ENCODE data around the gene USP24.

USP24 gene

DNA sequence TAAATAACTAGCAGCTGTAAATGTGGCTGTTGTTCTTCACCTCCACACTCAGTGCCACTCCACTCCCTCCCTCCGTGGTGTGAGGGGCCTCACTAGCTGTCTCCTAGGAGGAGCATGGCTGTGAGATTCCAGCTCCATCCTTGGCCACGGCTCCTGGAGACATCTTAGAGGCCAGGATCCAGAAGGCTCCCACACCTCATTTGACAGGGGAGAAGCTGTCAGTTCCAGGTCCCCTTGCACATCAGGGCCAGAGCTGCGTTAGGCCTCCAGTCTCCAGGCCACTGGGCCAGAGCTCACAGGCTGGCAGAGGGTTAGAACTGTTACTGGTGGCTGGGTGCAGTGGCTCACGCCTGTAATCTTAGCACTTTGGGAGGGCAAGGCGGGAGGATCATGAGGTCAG is 160.8 kb downstream of the USP24 start:
- DNase-seq (ENCODE audit: low read depth), result no peak

DNA sequence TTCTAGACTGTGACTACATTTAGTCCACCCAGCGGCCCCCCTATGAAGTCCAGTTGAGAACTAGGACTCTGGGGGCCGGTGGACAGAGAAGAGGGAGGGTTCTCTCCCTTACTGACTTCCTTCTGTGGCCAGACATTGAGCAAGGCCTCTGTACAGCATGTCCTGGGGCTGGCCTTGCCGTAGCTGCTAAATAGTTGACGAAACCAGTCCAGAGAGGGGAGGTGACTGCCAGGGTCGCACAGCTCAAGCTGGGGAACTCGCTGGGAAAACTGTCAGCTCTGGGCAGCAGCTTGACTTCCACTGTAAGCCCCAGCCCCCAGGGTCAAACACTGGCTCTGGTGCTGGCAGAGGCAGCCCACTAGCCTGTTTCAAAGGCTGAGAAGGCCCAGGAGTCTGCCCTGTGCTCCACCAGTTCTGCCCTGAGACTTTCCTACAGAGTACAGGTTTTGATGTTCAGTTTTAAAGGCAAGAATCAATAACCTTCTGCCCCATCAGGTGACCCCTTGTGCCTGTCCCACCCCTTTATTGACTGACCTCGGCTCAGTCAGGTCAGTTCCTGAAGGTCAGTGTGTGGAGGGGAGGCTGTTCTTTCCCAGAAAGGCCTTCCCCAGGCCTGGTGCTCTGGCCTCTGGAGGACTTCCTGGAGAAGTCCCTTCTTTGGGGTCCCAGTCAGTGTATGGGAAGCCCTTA is 161.8 kb downstream of the USP24 start:
- no peak for DNase-seq (ENCODE audit: low read depth)

DNA sequence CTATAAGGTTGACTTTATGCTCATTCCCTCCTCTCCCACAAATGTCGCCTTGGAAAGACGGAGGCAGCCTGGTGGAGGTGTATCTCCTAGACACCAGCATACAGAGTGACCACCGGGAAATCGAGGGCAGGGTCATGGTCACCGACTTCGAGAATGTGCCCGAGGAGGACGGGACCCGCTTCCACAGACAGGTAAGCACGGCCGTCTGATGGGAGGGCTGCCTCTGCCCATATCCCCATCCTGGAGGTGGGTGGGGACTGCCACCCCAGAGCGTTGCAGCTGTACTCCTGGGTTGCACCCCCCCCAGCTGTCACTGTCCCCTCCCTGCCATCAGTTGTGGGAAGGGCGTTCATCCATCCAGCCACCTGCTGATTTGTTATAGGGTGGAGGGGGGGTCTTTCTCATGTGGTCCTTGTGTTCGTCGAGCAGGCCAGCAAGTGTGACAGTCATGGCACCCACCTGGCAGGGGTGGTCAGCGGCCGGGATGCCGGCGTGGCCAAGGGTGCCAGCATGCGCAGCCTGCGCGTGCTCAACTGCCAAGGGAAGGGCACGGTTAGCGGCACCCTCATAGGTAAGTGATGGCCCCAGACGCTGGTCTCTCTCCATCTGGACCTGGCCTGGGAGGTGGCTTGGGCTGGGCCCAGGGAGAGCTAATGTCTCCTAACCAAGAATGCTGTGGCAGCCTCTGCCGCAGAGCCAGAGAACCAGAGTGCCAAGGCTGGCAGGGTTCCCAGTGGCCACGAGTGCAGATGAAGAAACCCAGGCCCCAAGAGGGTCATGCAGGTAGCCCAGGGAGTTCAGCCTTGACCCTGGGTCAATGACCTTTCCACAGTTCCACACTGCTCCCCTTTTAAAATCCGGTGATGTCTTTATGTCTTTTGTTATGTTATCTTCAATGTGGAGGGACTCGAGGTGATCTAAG is 162.7 kb downstream of the USP24 start:
- DNase-seq (ENCODE audit: low read depth), result no peak

DNA sequence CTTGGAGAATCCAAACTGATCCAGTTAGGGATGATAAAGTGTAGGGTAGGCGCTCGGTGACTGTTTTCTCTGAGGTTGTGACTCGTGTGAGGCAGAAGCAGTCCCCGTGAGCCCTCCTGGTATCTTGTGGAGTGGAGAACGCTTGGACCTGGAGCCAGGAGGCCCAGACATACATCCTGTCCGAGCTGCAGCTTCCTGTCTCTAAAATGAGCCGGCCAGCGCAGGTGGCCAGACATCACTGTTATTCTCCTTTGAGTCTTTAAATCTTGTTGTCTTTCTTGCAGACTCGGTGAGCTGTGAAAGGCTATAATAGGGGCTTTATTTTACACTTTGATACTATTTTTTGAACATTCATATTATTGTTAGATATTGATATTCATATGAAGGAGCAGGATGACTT is 163.5 kb downstream of the USP24 start:
- DNase-seq (ENCODE audit: low read depth), result no peak

DNA sequence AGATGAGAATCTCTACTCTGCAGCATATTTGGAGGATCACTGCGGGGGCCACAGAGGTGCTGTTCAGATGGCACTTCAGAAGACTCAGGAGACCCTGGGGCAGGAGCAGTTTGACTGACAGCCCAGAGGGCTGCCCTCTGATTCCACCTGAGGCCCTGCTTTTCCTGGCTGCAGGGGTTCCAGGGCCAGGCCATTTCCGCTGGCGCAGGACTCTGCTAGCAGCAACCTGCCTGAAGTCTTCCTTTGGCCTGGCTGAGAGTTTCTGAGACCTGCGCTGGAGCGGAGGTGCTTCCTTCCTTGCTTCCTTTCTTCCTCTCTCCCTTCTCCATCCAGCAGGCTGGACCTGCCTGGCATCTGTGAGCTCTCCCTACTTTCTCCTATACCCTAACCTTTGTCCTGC is 164.0 kb downstream of the USP24 start:
- no peak for DNase-seq (ENCODE audit: low read depth)

DNA sequence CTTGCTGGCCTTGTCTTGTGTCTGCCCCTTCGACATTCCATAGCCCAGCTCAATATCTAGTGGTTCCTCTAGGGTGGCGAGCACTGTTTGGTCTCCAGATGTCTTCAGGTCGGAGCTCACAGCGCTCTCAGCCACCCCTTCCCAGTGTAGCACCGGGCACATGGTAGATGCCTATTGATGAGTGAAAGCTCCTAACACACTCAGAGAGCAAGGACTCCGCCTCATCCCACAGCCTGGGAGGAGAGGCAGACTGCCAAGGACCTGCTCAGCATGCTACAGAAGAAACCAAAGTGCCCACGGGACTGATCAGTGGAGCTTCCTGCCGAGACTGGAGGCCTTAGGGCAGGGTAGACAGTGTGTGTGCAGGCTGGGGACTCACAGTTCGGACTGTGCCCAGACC is 164.9 kb downstream of the USP24 start:
- no peak for DNase-seq (ENCODE audit: low read depth)

DNA sequence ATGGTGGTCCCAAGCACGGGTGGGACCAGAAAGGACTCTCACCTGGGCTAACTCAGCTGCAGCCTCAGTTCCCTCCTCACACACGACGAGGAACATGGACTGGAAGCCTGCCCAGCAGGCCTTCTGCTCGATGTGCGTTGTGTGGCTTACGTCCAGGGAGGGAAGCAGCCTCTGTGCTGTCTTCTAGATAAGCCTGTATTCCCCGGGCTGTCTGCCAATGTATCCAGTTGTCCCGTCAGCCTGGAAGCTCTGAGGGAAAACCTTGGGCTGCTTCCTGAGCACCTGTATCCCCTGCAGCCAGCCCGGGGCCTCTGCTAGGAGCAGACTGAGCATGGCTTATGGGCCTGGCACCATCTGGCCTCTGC is 165.3 kb downstream of the USP24 start:
- DNase-seq (ENCODE audit: low read depth), result no peak

DNA sequence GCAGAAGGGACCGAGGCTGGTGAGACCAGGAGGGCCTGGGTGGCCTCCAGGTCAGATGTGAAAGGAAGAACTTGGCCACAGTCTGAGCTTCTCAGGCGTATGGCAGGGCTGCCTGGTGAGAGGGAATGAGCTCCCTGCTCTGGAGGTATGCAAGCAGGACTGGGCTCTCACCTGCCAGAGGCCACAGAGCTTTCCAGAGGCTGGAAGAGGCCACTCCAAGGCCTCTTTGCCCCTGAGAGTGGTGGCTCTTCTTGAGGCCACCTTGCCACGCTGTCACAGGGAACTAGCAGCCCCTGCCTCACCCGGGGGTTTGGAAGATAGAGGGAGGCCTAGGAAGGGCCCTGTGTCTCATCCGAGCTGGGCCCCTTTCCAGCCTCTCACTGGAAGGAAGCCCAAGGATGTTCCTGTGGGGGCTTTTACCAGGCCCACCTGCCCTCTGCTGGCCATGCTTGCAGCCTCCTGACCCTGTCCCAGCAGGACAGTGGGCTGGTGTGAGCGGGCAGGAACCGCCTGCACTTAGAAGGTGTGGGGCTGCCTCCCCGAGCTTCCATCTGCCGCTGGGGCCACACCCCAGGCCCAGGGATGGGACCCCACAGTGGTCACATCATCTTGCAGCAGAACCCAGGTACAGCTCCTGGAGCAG is 165.8 kb downstream of the USP24 start:
- DNase-seq (ENCODE audit: low read depth), result no peak

DNA sequence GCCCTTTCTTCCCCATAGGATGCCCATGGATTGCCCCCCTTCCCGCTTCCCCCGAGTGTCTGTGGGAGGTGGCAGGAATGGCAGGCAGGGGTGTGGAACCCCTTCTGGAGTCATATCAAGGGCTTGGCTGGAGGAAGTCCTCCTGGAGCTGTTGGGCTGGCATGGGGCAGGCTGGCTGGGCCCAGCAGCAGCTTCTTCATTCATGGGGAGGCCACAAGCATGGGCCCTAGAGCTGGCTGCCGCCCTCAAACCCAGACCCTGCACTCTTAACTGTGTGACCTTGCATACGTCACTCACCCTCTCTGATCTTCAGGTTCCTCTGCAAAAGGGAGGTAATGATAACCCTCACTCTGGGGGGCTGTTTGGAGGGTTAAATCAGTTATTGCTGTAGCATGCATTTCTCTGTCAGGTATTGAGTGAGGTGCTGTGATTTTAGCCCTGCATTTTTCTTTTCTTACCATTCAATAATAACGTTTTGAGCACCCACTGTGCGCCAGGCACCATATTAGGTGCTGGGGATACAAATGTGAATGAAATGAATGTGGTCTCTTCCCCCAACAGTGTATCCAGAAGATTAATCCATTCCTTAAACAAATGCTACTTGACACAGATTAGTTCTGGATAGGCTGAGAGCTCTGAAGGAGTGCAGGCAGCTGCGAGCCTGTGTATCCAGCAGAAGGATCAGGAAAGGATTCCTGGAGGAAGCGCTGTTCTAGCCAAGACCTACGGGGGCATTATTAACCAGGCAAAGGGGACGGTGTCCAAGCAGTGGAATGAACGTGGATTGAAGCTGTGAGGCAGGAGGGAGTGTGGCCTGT is 166.5 kb downstream of the USP24 start:
- no peak for DNase-seq (ENCODE audit: low read depth)

DNA sequence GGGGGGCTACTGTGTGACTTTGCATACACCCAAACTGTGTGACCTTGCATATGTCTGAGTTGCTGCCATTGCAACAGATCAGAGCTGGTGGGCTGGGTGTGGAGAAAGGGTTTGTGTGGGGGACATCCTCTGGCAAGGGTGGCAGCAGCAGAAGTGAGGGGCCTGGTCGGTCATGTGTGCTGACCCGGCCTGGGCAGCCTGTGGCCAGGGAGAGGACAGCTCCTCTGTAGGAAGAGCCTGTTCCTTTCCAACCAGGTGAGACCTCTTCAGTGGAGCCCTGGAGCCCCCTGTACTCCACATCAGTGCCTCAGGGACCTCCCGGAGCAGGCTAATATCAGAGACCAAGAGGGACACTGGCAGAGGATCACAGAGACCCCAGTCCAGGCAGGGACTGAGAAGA is 167.6 kb downstream of the USP24 start:
- no peak for DNase-seq (ENCODE audit: low read depth)

DNA sequence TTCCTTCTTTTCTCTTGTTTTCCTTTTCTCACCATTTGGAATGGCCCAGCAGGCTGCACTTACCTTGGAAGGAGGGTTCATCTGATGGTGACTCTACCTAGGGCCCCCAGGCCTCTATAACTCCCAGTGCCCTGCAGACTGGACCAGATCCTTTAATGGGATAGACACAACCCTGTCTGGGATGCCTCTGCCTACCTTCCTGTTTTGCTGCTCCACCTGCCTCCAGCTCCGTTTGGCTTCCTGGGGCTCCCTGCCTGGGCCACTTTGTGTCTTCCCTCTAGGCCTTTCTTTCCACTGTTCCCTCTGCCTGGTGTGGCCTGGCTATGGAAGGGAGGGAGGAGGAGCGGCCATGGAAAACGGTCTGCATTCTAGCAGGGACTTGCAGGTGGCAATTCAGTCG is 168.3 kb downstream of the USP24 start:
- DNase-seq (ENCODE audit: low read depth), result no peak

DNA sequence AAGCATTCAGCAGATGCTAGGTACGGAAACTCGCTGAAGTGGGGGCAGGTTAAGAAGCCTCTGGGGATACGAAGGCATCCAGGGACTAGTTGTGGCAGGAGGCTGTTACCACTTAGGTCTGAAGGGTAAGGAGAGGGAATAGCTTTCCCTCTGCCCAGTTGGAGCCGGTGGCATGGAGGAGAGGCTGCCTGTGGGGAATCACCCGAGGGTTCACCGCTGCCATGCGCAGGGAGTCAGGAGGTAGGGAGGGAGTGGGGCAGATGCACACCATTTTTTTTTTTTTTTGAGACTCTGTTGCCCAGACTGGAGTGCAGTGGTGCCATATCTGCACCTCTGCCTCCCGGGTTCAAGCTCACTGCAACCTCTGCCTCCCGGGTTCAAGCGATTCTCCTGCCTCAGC is 169.7 kb downstream of the USP24 start:
- no peak for DNase-seq (ENCODE audit: low read depth)

DNA sequence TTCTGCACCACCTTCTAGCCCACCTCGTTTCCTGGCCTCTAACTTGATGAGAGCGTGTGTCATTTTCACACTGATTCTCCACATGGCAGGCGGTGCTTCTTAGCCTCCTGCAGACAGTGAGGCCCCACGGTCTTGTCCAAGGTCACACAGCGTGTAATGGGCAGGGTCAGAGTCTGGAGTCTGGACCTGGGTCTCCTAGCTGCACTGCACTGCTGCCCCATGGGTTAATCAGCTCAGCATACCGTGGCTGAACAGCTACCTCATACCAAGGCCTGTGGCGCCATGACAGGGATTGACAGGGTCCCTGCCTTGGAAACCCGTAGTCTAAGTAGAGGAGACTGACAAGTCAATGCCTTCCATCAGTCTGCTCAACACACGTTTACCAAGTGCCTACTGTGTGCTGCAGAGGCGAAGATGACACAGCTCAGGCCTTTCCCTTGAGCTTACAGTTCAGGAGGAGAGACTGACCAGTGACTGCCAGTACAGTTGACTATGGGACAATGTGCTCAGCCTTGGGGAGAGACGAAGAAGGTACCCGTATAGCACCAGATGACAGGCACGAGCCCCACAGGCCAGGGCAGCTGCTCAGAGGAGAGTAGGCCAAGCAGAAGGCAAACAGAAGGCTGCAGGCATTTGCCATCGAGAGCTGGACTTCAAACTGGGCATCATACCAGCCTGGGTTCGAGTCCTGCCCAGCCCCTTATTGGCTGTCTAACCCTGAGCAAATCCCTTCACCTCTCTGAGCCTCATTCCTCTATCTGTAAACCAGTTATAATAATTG is 170.4 kb downstream of the USP24 start:
- no peak for DNase-seq (ENCODE audit: low read depth)

DNA sequence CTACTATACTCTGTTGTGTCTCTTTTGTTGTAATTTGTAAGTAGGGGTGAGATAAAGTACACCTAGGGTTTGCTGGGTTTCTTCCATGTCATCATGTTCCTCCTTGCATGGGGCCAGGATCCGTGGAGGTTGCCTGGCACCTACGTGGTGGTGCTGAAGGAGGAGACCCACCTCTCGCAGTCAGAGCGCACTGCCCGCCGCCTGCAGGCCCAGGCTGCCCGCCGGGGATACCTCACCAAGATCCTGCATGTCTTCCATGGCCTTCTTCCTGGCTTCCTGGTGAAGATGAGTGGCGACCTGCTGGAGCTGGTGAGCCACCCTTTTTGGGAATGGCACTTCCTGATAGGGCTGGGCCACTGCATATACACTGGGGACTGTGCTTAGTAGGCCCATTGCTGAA is 171.4 kb downstream of the USP24 start:
- no peak for DNase-seq (ENCODE audit: low read depth)

DNA sequence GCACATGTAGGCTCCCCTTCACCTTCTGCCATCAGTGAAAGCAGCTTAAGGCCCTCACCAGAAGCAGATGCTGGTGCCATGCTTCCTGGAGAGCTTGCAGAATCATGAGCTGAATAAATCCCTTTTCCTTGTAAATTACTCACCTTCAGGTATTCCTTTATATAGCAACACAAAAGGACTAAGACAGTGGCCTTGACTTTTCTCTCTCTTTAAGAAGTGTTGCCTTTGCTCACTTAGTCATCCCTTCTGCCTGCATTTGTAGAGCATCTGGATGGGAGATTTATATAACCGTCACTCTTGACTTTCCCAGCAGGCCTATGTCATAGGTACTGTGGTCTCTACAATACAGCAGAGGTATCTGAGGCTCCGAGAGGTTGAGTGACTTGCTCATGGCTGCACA is 172.2 kb downstream of the USP24 start:
- no peak for DNase-seq (ENCODE audit: low read depth)

DNA sequence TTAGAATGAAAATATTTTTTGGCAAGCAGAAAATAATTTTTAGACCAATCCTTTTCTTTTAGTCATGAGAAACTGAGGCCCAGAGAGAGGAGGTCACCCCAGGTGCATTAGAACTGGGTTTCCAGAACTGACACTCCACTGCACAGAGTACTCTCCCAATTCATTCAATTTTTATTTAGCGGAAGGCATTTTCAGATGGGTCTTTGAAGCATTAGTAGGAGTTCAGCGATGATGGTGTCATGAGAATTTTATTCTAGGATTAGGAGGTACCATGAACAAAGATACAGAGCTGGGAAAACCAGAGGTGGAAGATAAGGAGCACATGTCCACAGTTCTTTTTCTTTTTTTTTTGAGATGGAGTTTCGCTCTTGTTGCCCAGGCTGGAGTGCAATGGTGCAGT is 173.6 kb downstream of the USP24 start:
- DNase-seq (ENCODE audit: low read depth), result no peak

DNA sequence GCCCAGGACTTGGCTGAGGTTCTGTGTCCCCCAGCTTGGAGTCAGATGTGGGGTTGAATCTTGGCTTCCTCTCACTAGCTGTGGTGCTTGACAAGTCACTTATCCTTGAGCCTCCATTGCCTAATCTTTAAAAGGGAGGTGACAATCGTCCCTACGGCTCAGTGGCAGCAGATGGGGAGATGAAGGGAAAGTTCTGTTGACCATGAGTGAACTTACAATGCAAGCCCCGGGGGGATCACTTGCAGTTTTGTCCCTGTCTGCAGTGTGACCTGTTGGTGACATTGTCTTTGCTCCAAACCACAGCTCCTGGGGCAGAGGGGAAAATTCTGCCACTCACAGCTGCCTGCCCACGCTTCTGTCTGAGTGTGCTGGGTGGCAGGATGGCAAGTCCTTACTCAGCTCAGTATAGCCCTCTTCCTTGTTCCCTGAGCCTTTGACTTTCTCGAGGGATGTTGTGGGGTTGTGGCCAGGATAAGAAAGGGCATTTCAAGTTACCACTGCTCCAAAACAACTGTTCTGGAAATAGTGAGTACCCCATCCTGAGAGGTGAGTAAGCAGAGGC is 174.2 kb downstream of the USP24 start:
- DNase-seq (ENCODE audit: low read depth), result no peak

DNA sequence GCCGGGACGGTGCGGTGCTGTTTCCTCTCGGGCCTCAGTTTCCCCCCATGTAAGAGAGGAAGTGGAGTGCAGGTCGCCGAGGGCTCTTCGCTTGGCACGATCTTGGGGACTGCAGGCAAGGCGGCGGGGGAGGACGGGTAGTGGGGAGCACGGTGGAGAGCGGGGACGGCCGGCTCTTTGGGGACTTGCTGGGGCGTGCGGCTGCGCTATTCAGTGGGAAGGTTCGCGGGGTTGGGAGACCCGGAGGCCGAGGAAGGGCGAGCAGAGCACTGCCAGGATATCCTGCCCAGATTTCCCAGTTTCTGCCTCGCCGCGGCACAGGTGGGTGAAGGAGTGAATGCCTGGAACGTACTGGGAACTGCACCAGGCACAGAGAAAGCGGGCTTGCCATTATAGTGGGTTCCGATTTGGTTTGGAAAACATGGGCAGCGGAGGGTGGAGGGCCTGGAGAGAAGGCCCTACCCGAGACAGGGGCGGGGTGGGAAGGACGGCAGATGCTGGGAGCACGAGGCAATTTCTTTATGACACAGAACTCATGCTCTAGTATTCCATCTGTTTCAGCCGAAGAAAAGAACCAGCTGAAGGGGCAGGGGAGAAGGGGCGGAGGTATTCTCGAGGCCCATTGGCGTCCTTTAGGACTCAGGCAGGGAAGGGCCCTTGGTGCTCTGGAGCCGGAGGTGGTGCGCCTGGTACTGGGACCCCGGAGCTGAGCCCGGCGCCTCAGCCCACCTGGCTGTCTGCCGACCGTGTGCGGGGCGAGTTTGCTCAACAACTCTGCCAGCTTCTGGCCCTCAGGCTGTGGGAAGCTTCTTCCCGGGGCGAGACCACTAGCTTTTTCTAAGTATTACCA is 174.9 kb downstream of the USP24 start:
- no peak for DNase-seq (ENCODE audit: low read depth)

DNA sequence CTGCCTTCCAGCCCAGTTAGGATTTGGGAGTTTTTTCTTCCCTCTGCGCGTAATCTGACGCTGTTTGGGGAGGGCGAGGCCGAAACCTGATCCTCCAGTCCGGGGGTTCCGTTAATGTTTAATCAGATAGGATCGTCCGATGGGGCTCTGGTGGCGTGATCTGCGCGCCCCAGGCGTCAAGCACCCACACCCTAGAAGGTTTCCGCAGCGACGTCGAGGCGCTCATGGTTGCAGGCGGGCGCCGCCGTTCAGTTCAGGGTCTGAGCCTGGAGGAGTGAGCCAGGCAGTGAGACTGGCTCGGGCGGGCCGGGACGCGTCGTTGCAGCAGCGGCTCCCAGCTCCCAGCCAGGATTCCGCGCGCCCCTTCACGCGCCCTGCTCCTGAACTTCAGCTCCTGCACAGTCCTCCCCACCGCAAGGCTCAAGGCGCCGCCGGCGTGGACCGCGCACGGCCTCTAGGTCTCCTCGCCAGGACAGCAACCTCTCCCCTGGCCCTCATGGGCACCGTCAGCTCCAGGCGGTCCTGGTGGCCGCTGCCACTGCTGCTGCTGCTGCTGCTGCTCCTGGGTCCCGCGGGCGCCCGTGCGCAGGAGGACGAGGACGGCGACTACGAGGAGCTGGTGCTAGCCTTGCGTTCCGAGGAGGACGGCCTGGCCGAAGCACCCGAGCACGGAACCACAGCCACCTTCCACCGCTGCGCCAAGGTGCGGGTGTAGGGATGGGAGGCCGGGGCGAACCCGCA is 175.7 kb downstream of the USP24 start, which contains the start of gene PCSK9:
Gene PCSK9, plus strand, starts transcription at position 207 of the 741 bp plus-strand sequence. Its CDS starts 290 bp downstream, at position 497.
- no peak for DNase-seq (ENCODE audit: low read depth)
